Glomerular endothelial cell (primary cell): Measurements from ENCODE around the gene TPO. TPM values are rescaled to one million over a fixed set of nuclear protein-coding genes. Genes with fewer than 3 reads are reported as not detected.
"Not testable (repeated sequence)": the region's sequence is repeated elsewhere in the genome, so short reads cannot be mapped to it uniquely, and the experiment has no call there.

Experiments used
- DNase-seq: peaks from one replicate; pipeline ENCODE4 v3.0.0-alpha.2; 2011; ENCODE audit warnings: low read depth, low spot score; ENCODE audit errors: extremely low read depth
- total RNA-seq: library from RNA; depleted of rRNA; stranded (reverse); fragments of >200 nt; gene quantifications from 2 replicates; pipeline ENCODE4 v1.2.3, GENCODE V29; 2015

The TPO gene
- total RNA-seq: not detected in 2 replicates

DNA sequence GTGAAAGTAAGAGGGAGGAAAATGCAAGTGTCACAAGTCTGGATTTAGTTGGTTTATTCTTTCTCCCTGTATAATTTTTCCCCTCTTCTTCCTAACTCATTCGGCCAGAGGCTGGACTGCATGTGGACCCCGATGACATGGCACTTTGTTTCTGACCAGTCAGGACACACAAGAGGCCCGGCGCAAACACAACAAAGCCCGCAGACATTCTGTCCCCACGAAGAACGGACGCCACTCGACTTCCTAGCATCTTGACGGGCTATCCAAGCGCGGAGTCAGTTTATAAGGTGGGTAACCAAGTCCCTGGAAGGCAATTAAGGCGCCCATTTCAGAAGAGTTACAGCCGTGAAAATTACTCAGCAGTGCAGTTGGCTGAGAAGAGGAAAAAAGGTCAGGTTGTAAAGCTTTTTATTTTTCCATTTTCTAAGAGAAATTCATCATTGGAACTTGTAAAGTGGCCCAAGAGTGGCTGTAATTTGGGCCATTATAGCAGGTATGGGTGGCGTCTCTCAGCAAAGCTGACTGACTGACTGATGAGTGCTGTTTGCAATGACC lies at the start of gene TPO:
Gene TPO (plus strand): TSS at position 308 of the 555 bp plus-strand sequence. CDS start 946 bp downstream, outside the sequence.
- no peak for DNase-seq

DNA sequence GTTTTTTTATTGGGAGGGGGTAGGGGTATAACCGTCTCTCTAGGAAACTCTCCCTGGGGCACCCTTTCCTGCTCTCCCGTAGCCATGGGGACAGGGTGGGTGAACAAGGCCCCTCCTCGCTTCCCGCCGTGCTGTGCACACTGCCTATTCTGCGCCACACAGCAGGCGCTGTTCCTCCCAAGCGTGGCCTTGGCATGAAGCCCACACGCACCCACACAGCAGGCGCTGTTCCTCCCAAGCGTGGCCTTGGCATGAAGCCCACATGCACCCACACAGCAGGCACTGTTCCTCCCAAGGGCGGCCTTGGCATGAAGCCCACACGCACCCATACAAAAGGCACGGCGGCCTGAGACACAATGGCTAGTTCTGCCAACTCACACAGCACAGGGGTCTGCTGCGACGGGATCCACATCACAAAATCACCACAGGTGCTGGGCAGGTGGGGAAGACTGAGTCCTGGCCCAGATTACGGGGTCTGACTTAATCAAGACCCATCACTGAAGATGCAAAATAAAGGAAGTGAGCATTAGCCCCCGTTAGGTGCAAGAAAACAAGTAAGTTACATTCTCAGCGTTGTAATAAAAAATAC lies 46.6 kb upstream of the TPO start:
- DNase-seq: no peak

DNA sequence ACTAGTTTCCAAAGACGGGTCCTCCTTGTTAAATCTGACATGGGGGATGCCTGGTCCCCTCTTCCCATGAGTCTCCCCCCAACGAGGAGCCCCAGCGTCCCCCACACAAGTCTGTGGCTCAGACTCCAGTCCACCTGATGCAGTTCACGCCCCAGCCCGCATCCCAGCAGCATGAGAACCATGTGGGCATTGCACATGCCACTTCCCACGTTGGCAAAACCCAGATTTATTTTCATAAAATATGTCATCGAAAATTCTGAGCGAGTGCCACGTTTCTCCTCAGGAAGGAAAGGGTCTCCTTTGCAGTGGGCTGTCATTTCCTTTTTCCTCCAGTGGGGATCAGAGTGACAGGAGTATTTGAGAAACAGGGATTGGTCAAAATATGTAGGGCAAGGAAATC lies 45.7 kb upstream of the TPO start:
- DNase-seq: no peak

DNA sequence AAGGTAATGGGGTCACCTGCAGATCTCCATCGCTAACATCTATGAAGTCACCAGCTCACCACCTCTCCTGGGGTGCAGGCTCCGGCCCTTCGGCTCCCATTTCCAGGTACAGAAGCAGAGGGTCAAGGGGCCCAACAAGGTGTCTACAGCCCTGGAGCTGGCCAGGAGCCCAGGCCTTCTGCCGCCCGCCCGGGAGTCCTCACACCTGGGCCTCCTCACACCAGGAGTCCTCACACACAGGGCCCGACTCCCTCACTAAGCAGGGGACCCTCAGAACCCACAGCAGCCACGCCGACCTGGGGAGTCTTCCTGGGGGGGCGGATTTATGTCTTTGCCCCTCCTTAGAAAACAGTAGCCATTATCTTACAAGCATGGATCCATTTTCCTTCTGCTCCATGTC lies 43.4 kb upstream of the TPO start:
- DNase-seq: no peak

GRCh38 chr2:1370461-1370860 lies 42.8 kb upstream of the TPO start:
- DNase-seq: no peak

- DNase-seq: no peak
Observed at GRCh38 chr2:1371082-1371481, 42.2 kb upstream of the TPO start.

DNA sequence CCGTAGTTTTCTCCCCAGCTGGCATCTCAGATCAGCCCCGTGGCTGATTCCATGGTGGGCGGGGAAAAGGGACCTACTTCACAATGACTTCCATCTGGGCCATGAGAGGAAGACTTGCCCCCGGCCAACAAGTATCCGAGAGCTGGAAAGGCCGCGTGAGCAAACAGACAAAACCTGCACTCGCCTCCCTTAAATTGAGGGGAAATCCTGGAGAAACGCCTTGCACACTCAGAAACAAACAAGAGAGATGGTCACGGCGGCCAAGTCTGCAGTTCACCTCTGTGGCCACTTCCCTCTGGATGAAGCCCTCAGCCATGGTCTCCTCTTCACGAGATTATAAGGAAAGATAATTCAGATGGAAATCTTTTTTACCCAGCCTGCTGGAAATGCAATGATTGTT lies 39.4 kb upstream of the TPO start:
- no peak for DNase-seq

DNA sequence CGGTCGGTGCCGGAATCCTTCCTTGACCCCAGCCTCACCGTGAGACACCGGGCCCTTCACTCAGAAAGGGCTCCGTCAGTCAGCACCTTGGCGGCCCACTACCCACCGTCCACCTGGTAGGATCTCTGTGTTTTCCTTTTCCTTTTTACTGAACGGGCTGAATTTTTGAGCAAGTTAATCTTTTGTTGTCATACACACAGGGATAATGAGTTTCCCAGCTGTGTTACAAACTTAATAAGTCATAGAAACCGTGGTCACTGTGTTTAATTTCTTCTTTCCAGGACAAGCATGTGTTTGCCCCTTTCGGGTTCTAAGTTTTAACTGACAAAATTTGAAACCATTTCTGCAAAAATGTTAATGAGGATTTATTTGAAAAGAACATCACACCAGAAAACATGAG lies 39.0 kb upstream of the TPO start:
- DNase-seq: no peak

GRCh38 chr2:1375794-1376193 lies 37.5 kb upstream of the TPO start:
- DNase-seq: no peak

DNA sequence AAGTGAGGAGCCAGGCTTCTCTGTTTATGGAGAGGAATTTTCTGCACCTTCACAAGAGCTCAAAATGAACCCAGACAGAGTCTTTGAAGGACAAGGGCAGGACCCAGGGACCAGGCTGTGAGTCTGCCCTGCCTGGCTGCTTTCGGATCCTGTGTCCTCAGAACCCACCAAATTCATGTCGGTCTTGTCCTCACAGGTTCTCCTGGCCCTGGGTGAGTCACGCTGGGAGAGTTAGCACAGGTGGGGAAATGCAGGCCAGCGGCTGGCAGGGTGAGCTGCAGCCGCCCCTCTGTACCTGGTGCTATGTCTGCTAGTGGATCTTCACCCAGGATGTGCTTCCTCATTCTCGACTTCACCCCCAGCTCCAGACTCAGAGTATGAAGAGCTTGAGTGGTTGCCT lies 35.8 kb upstream of the TPO start:
- no peak for DNase-seq

DNA sequence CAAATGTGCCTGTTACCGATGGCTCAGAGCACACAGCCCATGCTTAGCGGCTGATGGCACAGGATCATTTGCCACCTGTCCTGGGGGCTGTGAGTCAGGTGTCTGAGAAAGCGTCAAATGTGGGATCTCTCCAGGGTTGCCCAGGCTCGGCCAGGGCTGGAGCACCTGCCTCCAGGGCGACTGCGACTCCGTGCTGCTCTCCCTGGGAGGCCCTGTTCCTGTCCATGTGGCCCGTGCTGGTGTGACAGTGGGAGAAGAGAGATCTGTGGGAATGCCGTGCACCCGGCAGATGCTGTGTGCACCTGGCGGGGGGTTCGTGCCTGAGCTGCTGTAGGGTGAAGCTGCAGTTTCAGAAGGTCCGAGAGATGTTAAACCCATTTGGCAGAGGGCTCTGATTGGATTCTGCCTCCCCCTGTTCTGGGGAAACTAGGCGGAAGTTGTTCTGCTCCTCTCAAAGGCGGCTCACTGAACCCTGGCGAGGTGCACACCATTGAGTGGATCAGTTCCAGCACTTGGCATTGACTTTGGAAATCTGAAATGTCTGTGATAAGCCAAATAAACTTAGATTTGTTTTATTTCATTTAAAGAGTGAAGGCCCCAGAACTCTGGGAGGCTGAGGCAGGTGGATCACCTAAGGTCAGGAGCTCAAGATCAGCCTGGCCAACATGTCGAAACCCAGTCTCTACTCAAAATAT lies 34.7 kb upstream of the TPO start:
- DNase-seq: no peak

- no peak for DNase-seq
Observed at GRCh38 chr2:1381644-1382043, 31.6 kb upstream of the TPO start.

- DNase-seq: not testable (repeated sequence)
Observed at GRCh38 chr2:1387954-1388725, 25.1 kb upstream of the TPO start.

- DNase-seq: not testable (repeated sequence)
Observed at GRCh38 chr2:1390118-1390517, 23.1 kb upstream of the TPO start.

DNA sequence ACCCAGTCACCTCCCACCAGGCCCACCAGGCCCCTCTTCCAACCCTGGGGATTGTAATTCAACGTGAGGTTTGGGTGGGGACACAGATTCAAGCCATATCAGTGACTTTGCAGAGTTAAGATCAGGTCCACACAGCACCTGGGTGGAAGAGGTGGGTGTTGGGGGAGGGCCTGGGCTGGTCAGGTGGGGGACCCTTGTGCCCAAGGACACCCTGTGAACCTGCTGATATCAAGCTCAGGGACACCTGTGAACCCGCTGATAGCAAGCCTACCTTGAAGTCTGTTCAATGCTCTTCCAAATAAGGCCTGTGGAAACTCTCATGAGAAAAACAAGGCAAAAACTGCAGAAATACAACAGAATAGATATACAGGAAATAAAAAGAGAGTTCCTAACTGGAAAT lies 19.9 kb upstream of the TPO start:
- no peak for DNase-seq

DNA sequence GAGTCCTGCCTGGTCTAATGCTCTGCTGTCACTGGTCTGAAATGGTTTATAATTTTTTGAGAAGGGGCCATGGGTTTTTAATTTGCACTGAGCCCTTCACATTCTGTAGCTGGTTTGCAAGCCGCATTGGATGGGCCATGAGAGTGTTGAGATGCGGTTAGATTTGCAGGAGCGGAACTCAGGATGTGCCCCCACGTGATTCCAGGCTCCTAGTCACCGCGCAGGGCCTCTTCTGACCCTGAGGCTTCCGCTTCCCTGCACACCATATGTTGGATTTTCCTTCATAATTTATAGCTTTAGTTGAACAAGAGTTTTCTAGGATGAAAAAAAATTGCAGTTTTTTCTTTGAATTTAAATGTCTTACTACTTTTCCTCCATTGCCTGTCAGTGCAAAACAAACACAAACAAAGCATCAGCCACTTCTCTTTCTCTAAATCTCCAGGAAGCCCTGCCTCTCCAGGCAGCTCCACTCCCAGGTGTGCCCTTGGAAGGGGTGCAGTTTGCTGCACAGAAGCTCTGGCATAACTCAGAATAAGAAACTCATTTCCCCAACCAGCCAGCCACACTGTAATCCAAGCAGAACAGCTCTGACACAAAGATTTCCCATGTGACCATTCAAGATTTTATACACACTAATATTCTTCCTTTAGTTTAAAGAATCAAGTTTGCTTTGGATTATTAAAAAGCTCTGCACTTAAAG lies 18.4 kb upstream of the TPO start:
- no peak for DNase-seq

- DNase-seq: no peak
Observed at GRCh38 chr2:1397350-1397749, 15.9 kb upstream of the TPO start.

GRCh38 chr2:1398191-1398590 lies 15.1 kb upstream of the TPO start:
- no peak for DNase-seq

- no peak for DNase-seq
Observed at GRCh38 chr2:1400943-1401735, 12.1 kb upstream of the TPO start.

DNA sequence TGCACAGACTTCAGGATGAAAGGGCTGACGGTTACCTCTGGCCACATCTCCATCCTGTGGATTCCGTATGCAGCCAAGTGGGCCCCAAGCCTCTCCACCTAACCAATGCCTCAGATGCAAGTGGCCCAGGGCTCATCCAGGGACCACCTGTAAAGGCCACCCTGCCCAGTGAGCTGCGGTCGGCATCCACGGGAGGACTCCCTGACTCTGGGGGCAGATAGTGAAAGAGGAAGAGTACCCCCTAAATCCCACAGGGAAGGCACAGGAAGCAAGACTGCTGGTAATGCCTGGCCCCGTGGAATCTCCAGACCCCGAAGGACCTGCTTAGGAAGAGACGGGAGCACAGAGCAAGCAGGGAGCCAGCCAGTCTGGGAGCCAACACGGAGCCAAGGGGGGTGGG lies 11.2 kb upstream of the TPO start:
- no peak for DNase-seq
